Vagina (tissue), 2 donors: ENCODE measurements around the gene ASB6. TPM values are rescaled to one million over a fixed set of nuclear protein-coding genes. Genes with fewer than 3 reads are reported as not detected.

Source experiments
- DNase-seq, 2 donors: peaks; one replicate each; pipeline ENCODE4 v3.0.0-alpha.2; 2017; ENCODE audit errors: extremely low spot score in 2 of 2
- H3K27ac ChIP-seq: fragments of 200-600 bp; sonication (generic); one replicate; pipeline ENCODE4 v1.5.1; 2019
- H3K27me3 ChIP-seq: fragments of 200-600 bp; sonication (generic); one replicate; pipeline ENCODE4 v1.5.1; 2019
- H3K36me3 ChIP-seq, 2 donors: fragments of 200-600 bp; sonication (generic); one replicate each; pipeline ENCODE4 v1.5.1; 2017 to 2019
- H3K4me1 ChIP-seq: fragments of 200-600 bp; sonication (generic); one replicate; pipeline ENCODE4 v1.5.1; 2019
- H3K4me3 ChIP-seq, 2 donors: fragments of 200-600 bp; sonication (generic); 1 replicate in 1 of 2; 2 replicates in 1 of 2; pipeline ENCODE4 v1.5.1; 2016 to 2019
- H3K9me3 ChIP-seq: fragments of 200-600 bp; sonication (generic); one replicate; pipeline ENCODE4 v1.5.1; 2019
- CTCF ChIP-seq, 3 experiments: fragments of 450-650 bp in 2 of 3; fragments of 200-600 bp in 1 of 3; sonication (generic) in 1 of 3; IDR thresholded peaks; one replicate each; pipeline ENCODE4 v1.5.1; 2017 to 2019; ENCODE audit warnings: antibody characterized with exemption in 3 of 3, mild to moderate bottlenecking in 2 of 3, moderate library complexity in 2 of 3
- POLR2A ChIP-seq, 2 donors: fragments of 450-650 bp; IDR thresholded peaks; one replicate each; pipeline ENCODE4 v1.6.1; 2017; ENCODE audit warnings: antibody characterized with exemption in 2 of 2, mild to moderate bottlenecking in 2 of 2, moderate library complexity in 2 of 2
- POLR2AphosphoS5 ChIP-seq, 2 donors: sonication (generic); formaldehyde crosslinking; IDR thresholded peaks; one replicate each; pipeline ENCODE4 v1.9.0; 2017; ENCODE audit warnings: antibody characterized with exemption in 2 of 2, mild to moderate bottlenecking in 2 of 2, low read depth in 1 of 2; ENCODE audit not compliant: insufficient read depth in 1 of 2
- intact Hi-C: fragments of 100-400 bp; cut with DNase I; formaldehyde crosslinking; loops from one replicate; pipeline ENCODE4 v1.15.1; 2023
- total RNA-seq: library from RNA; depleted of rRNA; stranded (reverse); fragments of >200 nt; gene quantifications from one replicate; pipeline ENCODE4 v1.2.3, GENCODE V29; 2016

ASB6 gene
- total RNA-seq, 1 donor from 2014 or later, result 18.9 TPM

- intact Hi-C loops, result no loop called here
- TF ChIP-seq POLR2A (IDR thresholded peaks at IDR 0.05) (no peak), CTCF (IDR thresholded peaks at IDR 0.05) (no peak), POLR2AphosphoS5 (IDR thresholded peaks at IDR 0.05; ENCODE audit: insufficient read depth in 1 of 2, low read depth in 1 of 2) (no peak)
- H3K4me1 ChIP-seq, result peaks cover 50% of the 10 kb centered on the region
- H3K27ac ChIP-seq, result no peak overlapping the region
- no peaks in the 10 kb centered on the region for H3K27me3 ChIP-seq
- H3K9me3 ChIP-seq, result no peaks in the 10 kb centered on the region
- no peak for DNase-seq
- no peaks in the 10 kb centered on the region for H3K36me3 ChIP-seq
- H3K4me3 ChIP-seq, result no peak overlapping the region
Observed at GRCh38 chr9:129646252-129646651, 4.3 kb upstream of the ASB6 start.

- no peak for DNase-seq
- peak overlapping the region; percentile 30 for H3K27ac ChIP-seq
- H3K27me3 ChIP-seq, result no peaks in the 10 kb centered on the region
- intact Hi-C loops, result loop anchor here (5.0 kb wide), 1 partner anchor 132 kb away; no protein-coding TSS in a partner anchor
- TF ChIP-seq POLR2A (IDR thresholded peaks at IDR 0.05), result no peak
- TF ChIP-seq POLR2AphosphoS5 (IDR thresholded peaks at IDR 0.05; ENCODE audit: insufficient read depth in 1 of 2, low read depth in 1 of 2), result no peak
- no peak for TF ChIP-seq CTCF (IDR thresholded peaks at IDR 0.05)
- H3K4me3 ChIP-seq, result no peak overlapping the region
- peaks cover 52% of the 10 kb centered on the region for H3K4me1 ChIP-seq
- no peaks in the 10 kb centered on the region for H3K9me3 ChIP-seq
- H3K36me3 ChIP-seq, result no peaks in the 10 kb centered on the region
Observed at GRCh38 chr9:129644902-129645301, 3.0 kb upstream of the ASB6 start.

- Histone ChIP-seq H3K9me3 (no peaks in the 10 kb centered on the region), H3K27ac (peak overlapping the region; percentile 30)
- intact Hi-C loops, result loop anchor here (5.0 kb wide), 1 partner anchor 133 kb away; no protein-coding TSS in a partner anchor
Observed at GRCh38 chr9:129644365-129644764, 2.4 kb upstream of the ASB6 start.

GRCh38 chr9:129643706-129644105 is 1.8 kb upstream of the ASB6 start:
- intact Hi-C loops, result loop anchor here (5.0 kb wide), 1 partner anchor 134 kb away; no protein-coding TSS in a partner anchor
- Histone ChIP-seq H3K9me3 (no peaks in the 10 kb centered on the region), H3K36me3 (peaks cover 0 to 4% of the 10 kb centered on the region in 2 donors), H3K4me1 (peaks cover 51% of the 10 kb centered on the region), H3K4me3 (no peak overlapping the region), H3K27me3 (no peaks in the 10 kb centered on the region), H3K27ac (no peak overlapping the region)
- no peak for DNase-seq
- TF ChIP-seq POLR2A (IDR thresholded peaks at IDR 0.05) (no peak), POLR2AphosphoS5 (IDR thresholded peaks at IDR 0.05; ENCODE audit: insufficient read depth in 1 of 2, low read depth in 1 of 2) (no peak), CTCF (IDR thresholded peaks at IDR 0.05) (no peak)

More at GRCh38 chr9:129644365-129644764, 2.4 kb upstream of the ASB6 start:
- Histone ChIP-seq H3K36me3 (no peaks in the 10 kb centered on the region), H3K4me3 (no peak overlapping the region), H3K27me3 (no peaks in the 10 kb centered on the region), H3K4me1 (peaks cover 52% of the 10 kb centered on the region)
- no peak for DNase-seq
- TF ChIP-seq POLR2AphosphoS5 (IDR thresholded peaks at IDR 0.05; ENCODE audit: insufficient read depth in 1 of 2, low read depth in 1 of 2) (no peak), POLR2A (IDR thresholded peaks at IDR 0.05) (no peak), CTCF (IDR thresholded peaks at IDR 0.05) (no peak)

GRCh38 chr9:129640871-129641749 is 841 bp downstream of the ASB6 start:
- peak overlapping the region; percentile 86 for H3K27ac ChIP-seq

More at GRCh38 chr9:129640871-129641749, 841 bp downstream of the ASB6 start:
- Histone ChIP-seq H3K9me3 (no peaks in the 10 kb centered on the region), H3K27me3 (no peaks in the 10 kb centered on the region), H3K4me1 (peaks cover 43% of the 10 kb centered on the region), H3K36me3 (peaks cover 0 to 30% of the 10 kb centered on the region in 2 donors), H3K4me3 (peak overlapping the region; percentile 82 to 88)
- intact Hi-C loops, result loop anchor here (5.0 kb wide), 1 partner anchor 136 kb away; no protein-coding TSS in a partner anchor
- TF ChIP-seq POLR2A (IDR thresholded peaks at IDR 0.05) (no peak), CTCF (IDR thresholded peaks at IDR 0.05) (no peak), POLR2AphosphoS5 (IDR thresholded peaks at IDR 0.05; ENCODE audit: insufficient read depth in 1 of 2, low read depth in 1 of 2) (no peak)
- DNase-seq, result no peak
